PC-3 (cell line): ENCODE measurements around the gene VSTM2L.

Source experiments
- CTCF ChIP-seq: fragments of 300-600 bp; sonication (generic); conservative IDR thresholded peaks from 2 replicates; pipeline ENCODE4 v1.5.1; 2017; ENCODE audit warnings: antibody characterized with exemption, low read depth, mild to moderate bottlenecking, low read length
- EZH2 ChIP-seq: fragments of 300-600 bp; sonication (generic); IDR thresholded peaks from one replicate; pipeline ENCODE4 v1.6.1; 2017; ENCODE audit warnings: antibody characterized with exemption, mild to moderate bottlenecking, low read length; ENCODE audit not compliant: unreplicated experiment
- EZH2phosphoT487 ChIP-seq: fragments of 300-600 bp; sonication (generic); IDR thresholded peaks from 2 replicates; pipeline ENCODE4 v1.6.1; 2018; ENCODE audit warnings: mild to moderate bottlenecking, antibody characterized with exemption, low read length, borderline replicate concordance

GRCh38 chr20:37955511-37955910, 52.6 kb downstream of the VSTM2L start:
- TF ChIP-seq CTCF = no peak
- no peak for TF ChIP-seq EZH2
- TF ChIP-seq EZH2phosphoT487 = no peak
